ENCODE data around the gene L1TD1.

DNA sequence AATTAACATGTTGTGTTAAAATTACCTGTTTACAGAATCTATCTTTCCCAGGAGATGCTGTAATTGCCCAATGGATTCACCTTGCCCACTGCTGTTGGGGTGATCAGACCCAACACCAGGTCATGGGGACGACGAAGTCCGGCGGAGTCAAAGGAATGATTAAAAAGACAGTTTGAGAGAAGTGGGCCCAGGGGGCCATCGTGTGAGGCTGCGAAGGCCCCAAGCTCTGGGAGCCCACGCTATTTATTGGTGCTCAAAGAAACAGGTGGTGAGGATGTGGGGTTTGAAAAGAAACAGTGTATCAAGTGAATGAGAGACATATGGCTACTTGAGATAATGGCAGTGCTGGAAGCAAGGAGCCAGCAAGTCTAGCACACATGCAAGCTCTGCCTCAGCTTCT, 16.3 kb upstream of the L1TD1 start:
- TF ChIP-seq, protein P1, sequence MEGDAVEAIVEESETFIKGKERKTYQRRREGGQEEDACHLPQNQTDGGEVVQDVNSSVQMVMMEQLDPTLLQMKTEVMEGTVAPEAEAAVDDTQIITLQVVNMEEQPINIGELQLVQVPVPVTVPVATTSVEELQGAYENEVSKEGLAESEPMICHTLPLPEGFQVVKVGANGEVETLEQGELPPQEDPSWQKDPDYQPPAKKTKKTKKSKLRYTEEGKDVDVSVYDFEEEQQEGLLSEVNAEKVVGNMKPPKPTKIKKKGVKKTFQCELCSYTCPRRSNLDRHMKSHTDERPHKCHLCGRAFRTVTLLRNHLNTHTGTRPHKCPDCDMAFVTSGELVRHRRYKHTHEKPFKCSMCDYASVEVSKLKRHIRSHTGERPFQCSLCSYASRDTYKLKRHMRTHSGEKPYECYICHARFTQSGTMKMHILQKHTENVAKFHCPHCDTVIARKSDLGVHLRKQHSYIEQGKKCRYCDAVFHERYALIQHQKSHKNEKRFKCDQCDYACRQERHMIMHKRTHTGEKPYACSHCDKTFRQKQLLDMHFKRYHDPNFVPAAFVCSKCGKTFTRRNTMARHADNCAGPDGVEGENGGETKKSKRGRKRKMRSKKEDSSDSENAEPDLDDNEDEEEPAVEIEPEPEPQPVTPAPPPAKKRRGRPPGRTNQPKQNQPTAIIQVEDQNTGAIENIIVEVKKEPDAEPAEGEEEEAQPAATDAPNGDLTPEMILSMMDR (IDR thresholded peaks at IDR 0.05; ENCODE audit: low read depth, low read length): no peak
- no peak for TF ChIP-seq POLR2A (IDR thresholded peaks at IDR 0.05; ENCODE audit: extremely low read depth, insufficient read length)
- TF ChIP-seq, protein P2, sequence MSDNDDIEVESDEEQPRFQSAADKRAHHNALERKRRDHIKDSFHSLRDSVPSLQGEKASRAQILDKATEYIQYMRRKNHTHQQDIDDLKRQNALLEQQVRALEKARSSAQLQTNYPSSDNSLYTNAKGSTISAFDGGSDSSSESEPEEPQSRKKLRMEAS (IDR thresholded peaks at IDR 0.05; ENCODE audit: low read depth, low read length): no peak
- no peak for TF ChIP-seq MYC (IDR thresholded peaks at IDR 0.05; ENCODE audit: low read depth, low read length)

All from NB4 (cell line).